ENCODE data around the gene TAS2R41.

Gene TAS2R41, protein sequence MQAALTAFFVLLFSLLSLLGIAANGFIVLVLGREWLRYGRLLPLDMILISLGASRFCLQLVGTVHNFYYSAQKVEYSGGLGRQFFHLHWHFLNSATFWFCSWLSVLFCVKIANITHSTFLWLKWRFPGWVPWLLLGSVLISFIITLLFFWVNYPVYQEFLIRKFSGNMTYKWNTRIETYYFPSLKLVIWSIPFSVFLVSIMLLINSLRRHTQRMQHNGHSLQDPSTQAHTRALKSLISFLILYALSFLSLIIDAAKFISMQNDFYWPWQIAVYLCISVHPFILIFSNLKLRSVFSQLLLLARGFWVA

DNA sequence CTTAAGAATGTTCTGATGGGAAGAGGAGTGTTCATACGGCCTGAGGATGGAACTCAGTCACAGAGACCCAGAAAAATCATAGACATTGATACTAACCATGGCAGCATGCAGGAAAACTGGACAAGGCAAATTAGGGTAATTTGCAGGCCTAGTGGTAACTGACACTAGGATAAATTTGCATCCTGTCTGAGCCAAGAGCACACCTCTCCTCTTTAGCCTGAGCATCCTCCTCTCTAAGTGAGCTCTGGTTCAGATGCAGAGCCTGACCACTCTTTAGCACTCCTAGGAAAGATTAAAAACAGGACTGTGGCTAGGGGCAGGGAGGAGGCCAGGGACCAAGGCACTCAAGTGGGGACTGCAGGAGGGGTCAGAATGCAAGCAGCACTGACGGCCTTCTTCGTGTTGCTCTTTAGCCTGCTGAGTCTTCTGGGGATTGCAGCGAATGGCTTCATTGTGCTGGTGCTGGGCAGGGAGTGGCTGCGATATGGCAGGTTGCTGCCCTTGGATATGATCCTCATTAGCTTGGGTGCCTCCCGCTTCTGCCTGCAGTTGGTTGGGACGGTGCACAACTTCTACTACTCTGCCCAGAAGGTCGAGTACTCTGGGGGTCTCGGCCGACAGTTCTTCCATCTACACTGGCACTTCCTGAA lies at the start of gene TAS2R41:
TSS of gene TAS2R41 (plus strand) at position 373 of the 650 bp plus-strand sequence. CDS start at position 373, 0 bp downstream.
- Mint-ChIP-seq H3K4me3 (no peak within 1 kb of the TSS), H3K27me3 (ENCODE audit: low read depth) (peaks cover 17% of the 10 kb centered on the region), H3K4me1 (ENCODE audit: low read depth) (no peaks in the 10 kb centered on the region), H3K27ac (no peak within 1 kb of the TSS), H3K36me3 (ENCODE audit: low read depth) (no peaks in the 10 kb centered on the region), H3K9me3 (peaks cover 3% of the 10 kb centered on the region)

- H3K27me3 Mint-ChIP-seq (ENCODE audit: low read depth), result peaks cover 14% of the 10 kb centered on the region
- no peak overlapping the region for H3K4me3 Mint-ChIP-seq
- H3K4me1 Mint-ChIP-seq (ENCODE audit: low read depth), result peaks cover 6% of the 10 kb centered on the region
- H3K36me3 Mint-ChIP-seq (ENCODE audit: low read depth), result no peaks in the 10 kb centered on the region
- no peaks in the 10 kb centered on the region for H3K9me3 Mint-ChIP-seq
- no peak overlapping the region for H3K27ac Mint-ChIP-seq
Measured at GRCh38 chr7:143429770-143430698, 47.6 kb upstream of the TAS2R41 start.

- Mint-ChIP-seq H3K4me3 (no peak overlapping the region), H3K36me3 (ENCODE audit: low read depth) (no peaks in the 10 kb centered on the region), H3K4me1 (ENCODE audit: low read depth) (peaks cover 8% of the 10 kb centered on the region), H3K27me3 (ENCODE audit: low read depth) (peaks cover 14% of the 10 kb centered on the region), H3K9me3 (no peaks in the 10 kb centered on the region), H3K27ac (no peak overlapping the region)
Measured at GRCh38 chr7:143431109-143431508, 46.6 kb upstream of the TAS2R41 start.

DNA sequence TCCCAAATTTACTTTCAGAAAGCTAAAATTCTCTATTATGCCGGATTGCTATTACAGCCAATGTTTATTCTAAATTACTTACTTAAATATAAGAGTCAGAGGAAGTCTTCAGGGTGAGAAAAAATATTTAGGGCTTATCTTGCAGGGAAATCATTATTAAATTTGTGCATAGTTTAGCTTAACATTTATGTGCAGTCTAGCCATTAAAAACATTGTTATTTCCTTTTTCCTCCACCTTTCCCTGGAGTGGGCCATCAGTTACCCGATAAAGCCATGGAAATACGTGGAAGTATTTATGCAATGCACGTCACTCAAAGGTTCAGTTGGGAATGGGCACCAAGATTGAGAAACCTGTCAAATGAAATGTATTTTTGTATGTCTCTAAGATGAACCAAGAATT lies 43.9 kb upstream of the TAS2R41 start:
- no peak overlapping the region for H3K4me3 Mint-ChIP-seq
- peaks cover 12% of the 10 kb centered on the region for H3K4me1 Mint-ChIP-seq (ENCODE audit: low read depth)
- H3K36me3 Mint-ChIP-seq (ENCODE audit: low read depth), result no peaks in the 10 kb centered on the region
- no peak overlapping the region for H3K27ac Mint-ChIP-seq
- H3K9me3 Mint-ChIP-seq, result no peaks in the 10 kb centered on the region
- H3K27me3 Mint-ChIP-seq (ENCODE audit: low read depth), result peaks cover 14% of the 10 kb centered on the region

- Mint-ChIP-seq H3K36me3 (ENCODE audit: low read depth) (no peaks in the 10 kb centered on the region), H3K4me3 (no peak overlapping the region), H3K27me3 (ENCODE audit: low read depth) (peaks cover 14% of the 10 kb centered on the region), H3K4me1 (ENCODE audit: low read depth) (peaks cover 13% of the 10 kb centered on the region), H3K27ac (no peak overlapping the region), H3K9me3 (no peaks in the 10 kb centered on the region)
Measured at GRCh38 chr7:143434660-143435059, 43.0 kb upstream of the TAS2R41 start.

DNA sequence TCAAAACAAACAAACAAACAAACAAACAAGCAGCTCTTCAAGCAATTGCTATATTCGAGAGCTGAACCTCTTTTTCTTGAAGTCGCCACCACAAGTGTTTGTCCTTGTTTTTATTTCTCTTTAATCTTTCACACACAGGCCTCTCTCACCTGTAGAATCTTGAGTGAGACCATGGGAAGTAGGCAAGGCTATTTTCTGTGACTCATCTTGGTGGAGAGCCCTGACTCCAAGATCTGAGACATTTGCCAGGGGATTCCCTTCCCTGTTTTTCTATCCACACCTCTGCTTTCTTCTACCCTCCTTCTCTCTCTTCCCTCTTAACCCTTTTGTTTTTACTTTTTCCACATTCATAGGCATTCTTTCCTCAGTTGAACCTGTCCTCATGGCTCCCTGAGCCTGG lies 42.4 kb upstream of the TAS2R41 start:
- H3K4me1 Mint-ChIP-seq (ENCODE audit: low read depth), result peaks cover 15% of the 10 kb centered on the region
- H3K36me3 Mint-ChIP-seq (ENCODE audit: low read depth), result no peaks in the 10 kb centered on the region
- H3K4me3 Mint-ChIP-seq, result no peak overlapping the region
- no peak overlapping the region for H3K27ac Mint-ChIP-seq
- H3K9me3 Mint-ChIP-seq, result no peaks in the 10 kb centered on the region
- peaks cover 14% of the 10 kb centered on the region for H3K27me3 Mint-ChIP-seq (ENCODE audit: low read depth)

DNA sequence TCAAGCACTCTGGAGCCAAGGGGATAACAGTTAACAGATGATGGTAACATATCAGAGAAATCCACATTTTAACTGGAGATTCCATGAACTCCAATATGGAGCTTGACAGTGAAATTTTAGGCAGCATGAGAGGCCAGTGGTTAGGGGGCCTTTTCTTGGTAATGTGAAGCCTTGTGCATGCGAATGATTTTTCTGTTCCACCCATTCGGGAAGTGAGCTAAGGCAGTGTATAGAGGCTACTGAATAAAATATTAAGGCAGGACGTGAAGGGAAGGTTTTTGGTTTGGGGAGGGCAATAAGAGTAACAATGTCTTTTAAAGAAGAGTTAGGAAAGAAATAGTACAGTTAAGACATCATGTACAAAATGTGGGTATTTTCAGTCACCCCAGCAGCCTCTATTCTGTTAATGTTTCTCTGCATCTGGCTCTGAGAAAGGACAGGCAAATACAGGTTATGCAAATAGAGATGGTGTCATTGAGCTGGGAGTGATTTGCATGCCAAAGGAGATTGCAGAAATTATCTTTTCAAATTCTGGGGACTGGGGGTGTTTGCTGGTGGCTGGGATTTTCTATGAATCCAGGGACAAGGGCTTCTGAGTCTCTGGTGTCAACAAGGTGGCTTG lies 41.2 kb upstream of the TAS2R41 start:
- Mint-ChIP-seq H3K27ac (no peak overlapping the region), H3K4me3 (no peak overlapping the region), H3K36me3 (ENCODE audit: low read depth) (no peaks in the 10 kb centered on the region), H3K4me1 (ENCODE audit: low read depth) (peaks cover 15% of the 10 kb centered on the region), H3K9me3 (no peaks in the 10 kb centered on the region), H3K27me3 (ENCODE audit: low read depth) (peaks cover 14% of the 10 kb centered on the region)

DNA sequence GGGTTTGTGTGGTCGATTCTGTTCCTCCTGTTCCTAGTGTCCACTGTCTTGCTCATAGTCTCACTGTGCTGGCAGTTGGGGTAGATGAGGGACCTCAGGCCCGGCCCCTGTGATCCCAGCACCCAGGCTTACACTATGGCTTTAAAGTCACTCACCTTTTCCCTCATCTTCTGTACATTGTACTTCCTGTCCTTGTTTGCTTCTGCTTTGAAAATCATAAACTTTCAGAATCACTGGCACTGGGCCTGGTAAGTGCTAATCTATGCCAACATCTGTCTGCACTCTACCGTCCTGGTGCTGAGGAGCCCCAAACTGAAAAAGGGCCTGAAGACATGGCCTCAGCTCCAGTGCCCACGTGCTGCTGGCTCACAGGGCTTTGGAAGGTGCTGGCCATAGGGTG lies 40.1 kb upstream of the TAS2R41 start:
- Mint-ChIP-seq H3K4me3 (no peak overlapping the region), H3K9me3 (no peaks in the 10 kb centered on the region), H3K27ac (peak overlapping the region; percentile 45), H3K4me1 (ENCODE audit: low read depth) (peaks cover 15% of the 10 kb centered on the region), H3K27me3 (ENCODE audit: low read depth) (peaks cover 5% of the 10 kb centered on the region), H3K36me3 (ENCODE audit: low read depth) (no peaks in the 10 kb centered on the region)

DNA sequence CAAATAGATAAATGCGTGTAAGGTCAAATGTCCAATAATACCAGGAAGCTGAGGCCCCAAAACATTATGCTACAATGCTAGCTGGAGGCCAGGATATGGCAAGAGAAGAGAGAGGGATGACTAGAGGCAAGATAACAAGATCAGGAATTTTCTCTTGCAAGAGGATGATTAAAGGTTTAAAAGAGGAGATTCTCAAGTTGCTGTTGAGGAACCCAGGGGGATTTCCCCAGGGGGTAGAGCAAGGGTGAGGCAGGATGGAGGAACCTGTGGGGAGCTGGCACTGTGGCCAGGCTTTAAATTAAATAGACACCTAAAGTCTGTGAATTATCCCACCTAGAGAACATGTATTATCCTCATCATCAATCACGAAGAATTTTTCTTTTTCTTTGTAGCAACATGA lies 37.8 kb upstream of the TAS2R41 start:
- no peak overlapping the region for H3K27ac Mint-ChIP-seq
- no peaks in the 10 kb centered on the region for H3K36me3 Mint-ChIP-seq (ENCODE audit: low read depth)

DNA sequence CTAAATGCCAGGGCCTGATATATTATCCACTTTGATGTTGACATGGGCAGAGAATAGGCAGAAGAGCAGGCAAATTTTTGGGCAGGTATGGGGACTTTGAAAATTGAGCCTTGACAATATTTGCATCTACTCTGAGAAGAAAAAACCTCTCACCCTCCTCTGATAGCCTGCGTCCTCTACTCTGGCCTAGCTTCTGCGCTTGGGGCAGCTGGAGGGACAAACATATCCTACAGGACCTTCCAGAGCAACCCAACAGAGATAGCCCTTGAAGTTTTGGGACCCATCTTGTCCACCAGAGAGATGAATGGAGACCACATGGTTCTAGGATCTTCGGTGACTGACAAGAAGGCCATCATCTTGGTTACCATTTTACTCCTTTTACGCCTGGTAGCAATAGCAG lies 34.5 kb upstream of the TAS2R41 start, which contains the start of gene TAS2R60:
TSS of gene TAS2R60 (plus strand) at position 301 of the 400 bp plus-strand sequence. CDS start at position 301, 0 bp downstream.
- no peaks in the 10 kb centered on the region for H3K9me3 Mint-ChIP-seq
- H3K27ac Mint-ChIP-seq, result no peak within 1 kb of the TSS
- no peaks in the 10 kb centered on the region for H3K27me3 Mint-ChIP-seq (ENCODE audit: low read depth)
- no peak within 1 kb of the TSS for H3K4me3 Mint-ChIP-seq
- H3K36me3 Mint-ChIP-seq (ENCODE audit: low read depth), result no peaks in the 10 kb centered on the region
- H3K4me1 Mint-ChIP-seq (ENCODE audit: low read depth), result peaks cover 3% of the 10 kb centered on the region

More for the DNA sequence above, 37.8 kb upstream of the TAS2R41 start:
- no peaks in the 10 kb centered on the region for H3K27me3 Mint-ChIP-seq (ENCODE audit: low read depth)
- no peaks in the 10 kb centered on the region for H3K9me3 Mint-ChIP-seq
- H3K4me1 Mint-ChIP-seq (ENCODE audit: low read depth), result peaks cover 15% of the 10 kb centered on the region
- no peak overlapping the region for H3K4me3 Mint-ChIP-seq

- Mint-ChIP-seq H3K4me1 (ENCODE audit: low read depth) (peaks cover 3% of the 10 kb centered on the region), H3K36me3 (ENCODE audit: low read depth) (no peaks in the 10 kb centered on the region), H3K27ac (no peak overlapping the region), H3K4me3 (no peak overlapping the region), H3K27me3 (ENCODE audit: low read depth) (no peaks in the 10 kb centered on the region), H3K9me3 (no peaks in the 10 kb centered on the region)
Measured at GRCh38 chr7:143444063-143444782, 33.5 kb upstream of the TAS2R41 start.

GRCh38 chr7:143444785-143445184 lies 32.9 kb upstream of the TAS2R41 start:
- H3K27me3 Mint-ChIP-seq (ENCODE audit: low read depth), result no peaks in the 10 kb centered on the region
- H3K27ac Mint-ChIP-seq, result no peak overlapping the region
- H3K4me3 Mint-ChIP-seq, result no peak overlapping the region
- H3K9me3 Mint-ChIP-seq, result no peaks in the 10 kb centered on the region
- H3K36me3 Mint-ChIP-seq (ENCODE audit: low read depth), result no peaks in the 10 kb centered on the region
- H3K4me1 Mint-ChIP-seq (ENCODE audit: low read depth), result no peaks in the 10 kb centered on the region

- Mint-ChIP-seq H3K4me1 (ENCODE audit: low read depth) (no peaks in the 10 kb centered on the region), H3K9me3 (no peaks in the 10 kb centered on the region), H3K27ac (no peak overlapping the region), H3K27me3 (ENCODE audit: low read depth) (no peaks in the 10 kb centered on the region), H3K4me3 (no peak overlapping the region), H3K36me3 (ENCODE audit: low read depth) (no peaks in the 10 kb centered on the region)
Measured at GRCh38 chr7:143447466-143447865, 30.2 kb upstream of the TAS2R41 start.

DNA sequence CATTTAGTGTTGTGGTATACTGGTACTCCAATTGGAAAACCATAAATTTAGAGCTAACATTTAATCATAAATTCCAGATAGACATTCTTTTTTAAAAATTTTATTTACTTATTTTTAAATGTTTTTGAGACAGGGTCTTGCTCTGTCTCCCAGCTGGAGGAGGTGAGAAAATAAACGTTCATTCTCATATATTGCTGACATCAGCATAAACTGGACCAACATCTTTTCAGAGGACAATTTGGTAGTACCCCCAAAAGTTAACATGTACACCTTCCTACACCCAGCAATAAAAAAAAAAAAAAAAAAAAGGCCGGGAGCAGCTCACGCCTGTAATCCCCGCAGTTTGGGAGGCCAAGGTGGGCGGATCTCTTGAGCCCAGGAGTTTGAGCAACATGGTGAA lies 29.2 kb upstream of the TAS2R41 start:
- no peak overlapping the region for H3K4me3 Mint-ChIP-seq
- no peaks in the 10 kb centered on the region for H3K36me3 Mint-ChIP-seq (ENCODE audit: low read depth)

More for the DNA sequence above, 29.2 kb upstream of the TAS2R41 start:
- Mint-ChIP-seq H3K27ac (no peak overlapping the region), H3K4me1 (ENCODE audit: low read depth) (no peaks in the 10 kb centered on the region), H3K9me3 (no peaks in the 10 kb centered on the region), H3K27me3 (ENCODE audit: low read depth) (no peaks in the 10 kb centered on the region)
